ENCODE data around the gene ATG10. TPM values are rescaled to one million over a fixed set of nuclear protein-coding genes. Genes with fewer than 3 reads are reported as not detected.

Gene ATG10
- total RNA-seq, 4 donors from 2014 or later, result 4.8 to 13.7 (median 8.4) TPM

DNA sequence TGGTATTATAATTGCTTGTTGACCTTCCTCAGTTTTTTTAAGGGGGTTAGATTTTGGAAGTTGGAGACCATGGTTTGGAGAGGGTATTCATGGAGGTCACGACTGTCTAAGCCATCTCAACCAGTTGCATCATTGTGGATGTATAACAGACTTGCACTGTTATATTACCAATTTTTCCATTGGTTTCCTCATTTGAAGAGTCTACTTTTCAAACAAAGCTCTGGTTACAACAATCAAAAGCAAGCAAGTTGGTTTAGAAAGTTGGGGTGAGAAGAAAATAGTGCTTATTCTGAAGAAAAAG is 203.0 kb downstream of the ATG10 start:
- TF ChIP-seq, protein P1, sequence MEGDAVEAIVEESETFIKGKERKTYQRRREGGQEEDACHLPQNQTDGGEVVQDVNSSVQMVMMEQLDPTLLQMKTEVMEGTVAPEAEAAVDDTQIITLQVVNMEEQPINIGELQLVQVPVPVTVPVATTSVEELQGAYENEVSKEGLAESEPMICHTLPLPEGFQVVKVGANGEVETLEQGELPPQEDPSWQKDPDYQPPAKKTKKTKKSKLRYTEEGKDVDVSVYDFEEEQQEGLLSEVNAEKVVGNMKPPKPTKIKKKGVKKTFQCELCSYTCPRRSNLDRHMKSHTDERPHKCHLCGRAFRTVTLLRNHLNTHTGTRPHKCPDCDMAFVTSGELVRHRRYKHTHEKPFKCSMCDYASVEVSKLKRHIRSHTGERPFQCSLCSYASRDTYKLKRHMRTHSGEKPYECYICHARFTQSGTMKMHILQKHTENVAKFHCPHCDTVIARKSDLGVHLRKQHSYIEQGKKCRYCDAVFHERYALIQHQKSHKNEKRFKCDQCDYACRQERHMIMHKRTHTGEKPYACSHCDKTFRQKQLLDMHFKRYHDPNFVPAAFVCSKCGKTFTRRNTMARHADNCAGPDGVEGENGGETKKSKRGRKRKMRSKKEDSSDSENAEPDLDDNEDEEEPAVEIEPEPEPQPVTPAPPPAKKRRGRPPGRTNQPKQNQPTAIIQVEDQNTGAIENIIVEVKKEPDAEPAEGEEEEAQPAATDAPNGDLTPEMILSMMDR (IDR thresholded peaks at IDR 0.05), result no peak
- TF ChIP-seq POLR2A (IDR thresholded peaks at IDR 0.05), result no peak
- no peak overlapping the region for H3K4me3 ChIP-seq (ENCODE audit: low read depth, poor library complexity, severe bottlenecking)
- WGBS, 2 donors, result 93 to 95% methylated on average over 1 of the region's 1 CpG
- DNase-seq (ENCODE audit: low spot score in 2 of 2), result no peak
- intact Hi-C loops (cut with DNase I; ENCODE audit: low total_unique reads), result no loop called here

DNA sequence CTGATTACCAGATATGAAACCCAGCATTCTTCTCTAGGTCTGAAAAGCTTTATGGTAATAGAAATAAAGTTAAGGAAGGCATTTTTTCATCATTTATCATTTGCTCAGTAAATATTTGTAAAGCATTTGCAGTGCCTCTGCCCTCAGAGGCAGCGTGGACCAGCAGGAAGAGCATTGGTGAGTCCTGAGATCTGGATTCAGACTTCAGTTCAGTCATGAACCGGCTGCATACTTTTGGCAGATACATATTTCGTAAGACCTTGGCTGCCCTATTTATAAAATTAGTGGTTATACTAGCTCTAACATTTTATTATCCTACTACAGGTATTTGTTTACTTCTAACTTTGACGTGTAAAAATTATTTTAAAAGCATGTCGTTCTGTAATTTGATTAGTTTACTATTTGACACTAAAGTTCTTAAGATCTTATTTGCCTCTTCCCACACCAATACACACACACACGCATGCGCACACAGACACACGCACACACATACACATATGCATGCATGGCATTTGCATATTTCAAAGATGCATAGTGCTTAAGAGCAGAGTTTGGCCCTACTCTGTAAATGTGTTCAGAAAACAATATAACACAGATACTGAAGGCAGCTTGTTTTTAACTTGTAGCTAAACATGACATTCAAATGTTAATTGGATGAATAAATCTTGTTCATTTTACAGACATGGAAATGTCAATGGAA is 204.4 kb downstream of the ATG10 start:
- TF ChIP-seq POLR2A (IDR thresholded peaks at IDR 0.05), result no peak
- TF ChIP-seq, protein P1 (IDR thresholded peaks at IDR 0.05), result no peak
- 73 to 80% methylated on average over 8 of the region's 8 CpGs for WGBS, 2 donors
- no peak overlapping the region for H3K4me3 ChIP-seq (ENCODE audit: low read depth, poor library complexity, severe bottlenecking)
- no peak for DNase-seq (ENCODE audit: low spot score in 2 of 2)
- intact Hi-C loops (cut with DNase I; ENCODE audit: low total_unique reads), result no loop called here

DNA sequence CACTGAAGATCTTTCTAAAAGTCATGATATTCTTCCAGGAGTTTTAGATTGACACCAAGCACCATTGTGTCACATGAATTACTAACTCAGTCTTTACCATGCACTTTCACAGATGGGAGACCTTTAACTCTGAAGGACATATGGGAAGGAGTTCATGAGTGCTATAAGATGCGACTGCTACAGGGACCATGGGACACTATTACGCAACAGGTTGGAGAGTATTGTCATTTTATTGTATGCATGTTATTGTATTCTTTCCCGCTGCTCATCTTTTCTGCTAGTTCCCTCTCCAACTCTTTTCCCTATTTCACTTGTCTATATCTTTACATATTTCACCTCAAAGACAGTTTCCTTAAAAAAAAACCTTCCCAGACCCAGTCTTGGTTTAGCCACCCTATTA is 206.6 kb downstream of the ATG10 start:
- intact Hi-C loops (cut with DNase I; ENCODE audit: low total_unique reads), result no loop called here
- no peak overlapping the region for H3K4me3 ChIP-seq (ENCODE audit: low read depth, poor library complexity, severe bottlenecking)
- no peak for DNase-seq (ENCODE audit: low spot score in 2 of 2)
- WGBS, 2 donors, result 94 to 97% methylated on average over 3 of the region's 3 CpGs
- TF ChIP-seq, protein P1 (IDR thresholded peaks at IDR 0.05), result no peak
- TF ChIP-seq POLR2A (IDR thresholded peaks at IDR 0.05), result no peak

DNA sequence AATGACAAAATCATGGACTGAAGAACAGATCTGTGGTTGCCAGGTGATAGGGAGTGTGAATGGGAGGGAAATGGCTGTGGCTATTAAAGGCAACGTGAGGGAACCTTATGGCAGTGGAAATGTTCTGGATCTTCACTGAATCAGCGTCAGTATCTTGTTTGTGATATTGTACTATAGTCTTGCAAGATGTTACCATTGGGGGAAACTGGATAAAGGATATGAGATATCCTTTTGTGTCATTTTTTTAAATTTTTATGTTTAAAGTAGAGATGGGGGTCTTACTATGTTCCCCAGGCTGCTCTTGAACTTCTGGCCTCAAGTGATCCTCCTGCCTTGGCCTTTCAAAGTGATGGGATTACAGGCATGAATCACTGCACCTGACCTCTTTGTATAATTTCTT is 210.8 kb downstream of the ATG10 start:
- WGBS, 2 donors, result 92 to 96% methylated on average over 2 of the region's 2 CpGs
- TF ChIP-seq, protein P1 (IDR thresholded peaks at IDR 0.05), result no peak
- TF ChIP-seq POLR2A (IDR thresholded peaks at IDR 0.05), result no peak
- intact Hi-C loops (cut with DNase I; ENCODE audit: low total_unique reads), result no loop called here
- H3K4me3 ChIP-seq (ENCODE audit: low read depth, poor library complexity, severe bottlenecking), result no peak overlapping the region
- DNase-seq (ENCODE audit: low spot score in 2 of 2), result no peak

DNA sequence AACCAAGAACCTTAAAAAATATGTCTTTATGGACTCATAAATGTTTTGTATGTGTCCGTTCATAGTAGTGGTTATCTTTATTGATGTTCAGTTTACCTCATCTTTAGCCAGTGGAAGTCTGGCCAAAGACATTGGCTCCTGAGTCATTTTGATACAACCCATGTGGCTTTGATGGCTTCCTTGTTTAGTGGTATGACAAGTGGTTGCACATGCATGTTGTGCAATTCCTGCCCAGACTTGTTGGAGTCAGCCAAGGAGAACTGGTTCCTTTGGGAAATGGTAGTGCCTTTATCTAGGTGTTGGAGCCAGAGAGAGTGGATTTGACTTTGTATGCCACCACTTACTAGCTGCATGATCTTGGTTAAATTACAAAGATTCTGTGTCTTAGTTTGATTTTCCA is 212.0 kb downstream of the ATG10 start:
- no peak overlapping the region for H3K4me3 ChIP-seq (ENCODE audit: low read depth, poor library complexity, severe bottlenecking)
- TF ChIP-seq, protein P1 (IDR thresholded peaks at IDR 0.05), result no peak
- no peak for TF ChIP-seq POLR2A (IDR thresholded peaks at IDR 0.05)
- peak in 1 of 2 donors; percentile 62 for DNase-seq (ENCODE audit: low spot score in 2 of 2)
- intact Hi-C loops (cut with DNase I; ENCODE audit: low total_unique reads), result no loop called here
- WGBS, 2 donors, result 50 to 55% methylated on average over 1 of the region's 1 CpG

DNA sequence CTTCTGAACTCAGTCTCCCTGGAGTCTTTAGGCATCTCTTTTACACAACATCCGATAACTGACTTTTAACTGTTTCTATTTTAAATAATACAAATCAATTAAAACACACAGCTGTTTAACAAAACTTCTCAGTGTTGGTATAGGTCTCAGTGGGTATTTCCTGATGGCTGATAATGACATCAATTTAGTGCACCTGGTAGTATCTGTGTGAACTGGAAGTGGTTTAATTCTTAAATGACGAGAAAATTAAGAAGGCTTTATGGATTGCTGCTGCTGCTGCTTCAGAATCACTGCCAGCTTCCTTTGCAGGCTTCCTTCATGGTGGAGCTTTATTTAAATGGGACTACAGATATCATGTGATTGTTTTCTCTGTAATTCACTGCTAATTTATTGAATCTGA is 214.0 kb downstream of the ATG10 start:
- DNase-seq (ENCODE audit: low spot score in 2 of 2), result no peak
- no peak overlapping the region for H3K4me3 ChIP-seq (ENCODE audit: low read depth, poor library complexity, severe bottlenecking)
- intact Hi-C loops (cut with DNase I; ENCODE audit: low total_unique reads), result no loop called here
- TF ChIP-seq POLR2A (IDR thresholded peaks at IDR 0.05), result no peak
- TF ChIP-seq, protein P1 (IDR thresholded peaks at IDR 0.05), result no peak
- 78 to 89% methylated on average over 2 of the region's 2 CpGs for WGBS, 2 donors

All from lower leg skin (tissue), 4 donors.